GM23248 (cell line): ENCODE results near the gene TREX2. TPM values are rescaled to one million over a fixed set of nuclear protein-coding genes. Genes with fewer than 3 reads are reported as not detected.

Experiments used
- DNase-seq: peaks from one replicate; pipeline ENCODE4 v3.0.0-alpha.2; 2015
- H2AFZ ChIP-seq: fragments of 200-600 bp; sonication (generic); 2 replicates; pipeline ENCODE4 v1.6.1; 2016; ENCODE audit warnings: antibody characterized with exemption
- H3F3A ChIP-seq: fragments of 200-600 bp; sonication (generic); 2 replicates; pipeline ENCODE4 v1.6.1; 2016; ENCODE audit warnings: mild to moderate bottlenecking, antibody characterized with exemption, mixed run types; ENCODE audit not compliant: insufficient read depth
- H3K27ac ChIP-seq: fragments of 200-600 bp; sonication (generic); 2 replicates; pipeline ENCODE4 v1.5.1; 2016; ENCODE audit warnings: mild to moderate bottlenecking
- H3K27me3 ChIP-seq: fragments of 200-600 bp; sonication (generic); replicated peaks from 2 replicates; pipeline ENCODE4 v1.6.1; 2016; ENCODE audit warnings: mild to moderate bottlenecking; ENCODE audit not compliant: insufficient read depth
- H3K36me3 ChIP-seq: fragments of 200-600 bp; sonication (generic); 2 replicates; pipeline ENCODE4 v1.6.1; 2016; ENCODE audit warnings: low read depth, mild to moderate bottlenecking
- H3K4me1 ChIP-seq: fragments of 200-600 bp; sonication (generic); 2 replicates; pipeline ENCODE4 v1.6.1; 2016; ENCODE audit warnings: mild to moderate bottlenecking; ENCODE audit not compliant: insufficient read depth
- H3K4me2 ChIP-seq: fragments of 200-600 bp; sonication (generic); one replicate; pipeline ENCODE4 v1.6.1; 2016; ENCODE audit warnings: mild to moderate bottlenecking; ENCODE audit not compliant: unreplicated experiment
- H3K4me3 ChIP-seq: fragments of 200-600 bp; sonication (generic); 2 replicates; pipeline ENCODE4 v1.5.1; 2016; ENCODE audit warnings: mild to moderate bottlenecking
- H3K79me2 ChIP-seq: fragments of 200-600 bp; sonication (generic); 2 replicates; pipeline ENCODE4 v1.6.1; 2016; ENCODE audit warnings: mild to moderate bottlenecking; ENCODE audit not compliant: insufficient read depth
- H3K9ac ChIP-seq: fragments of 200-600 bp; sonication (generic); 2 replicates; pipeline ENCODE4 v1.6.1; 2016; ENCODE audit warnings: mild to moderate bottlenecking
- H3K9me2 ChIP-seq: fragments of 200-600 bp; sonication (generic); 2 replicates; pipeline ENCODE4 v1.6.1; 2016; ENCODE audit warnings: mixed run types, mild to moderate bottlenecking, moderate library complexity; ENCODE audit not compliant: insufficient read depth
- H3K9me3 ChIP-seq: fragments of 200-600 bp; sonication (generic); one replicate; pipeline ENCODE4 v1.6.1; 2017; ENCODE audit warnings: low read depth
- H4K20me1 ChIP-seq: fragments of 200-600 bp; sonication (generic); 2 replicates; pipeline ENCODE4 v1.6.0; 2016; ENCODE audit not compliant: insufficient read depth
- EZH2 ChIP-seq: fragments of 200-600 bp; sonication (generic); IDR thresholded peaks from 2 replicates; pipeline ENCODE4 v1.6.1; 2018; ENCODE audit warnings: antibody characterized with exemption, mild to moderate bottlenecking; ENCODE audit not compliant: insufficient read depth, poor library complexity, severe bottlenecking
- EZH2phosphoT487 ChIP-seq: fragments of 200-600 bp; sonication (generic); IDR thresholded peaks from 2 replicates; pipeline ENCODE4 v1.6.1; 2018; ENCODE audit warnings: antibody characterized with exemption, moderate library complexity, mild to moderate bottlenecking, low read depth; ENCODE audit not compliant: insufficient read depth
- WGBS, 2 experiments: methylation state at CpG; one replicate each; pipeline ENCODE4 v1.1.6; 2015 to 2017; ENCODE audit warnings: low lambda C conversion rate in 2 of 2, low coverage in 1 of 2; ENCODE audit errors: missing lambda C conversion rate in 2 of 2; 5-methylcytosine and 5-hydroxymethylcytosine counted together
- in situ Hi-C: fragments of 300-500 bp; cut with MboI; formaldehyde crosslinking; loops from 2 replicates; pipeline ENCODE4 v1.15.0; 2020
- polyA plus RNA-seq: library from polyadenylated mRNA; unstranded; fragments of >200 nt; fragmentation: Nextera tagmentation; extraction: Ambion mirVana; gene quantifications from 2 replicates; pipeline ENCODE4 v1.2.1, GENCODE V29; 2016
- total RNA-seq: library from RNA; depleted of rRNA; stranded (reverse); fragments of >200 nt; shearing (Covaris generic); gene quantifications from 2 replicates; pipeline ENCODE4 v1.2.3, GENCODE V29; 2014

Gene TREX2
- total and polyA plus RNA-seq, 2 experiments from 2014 or later, result 0.24 to 0.76 TPM

GRCh38 chrX:153457136-153457825, 11.4 kb upstream of the TREX2 start:
- H3K27me3 ChIP-seq, result no peaks in the 10 kb centered on the region
- no peaks in the 10 kb centered on the region for H3K9me3 ChIP-seq
- no peak overlapping the region for H3K9ac ChIP-seq
- H3K4me2 ChIP-seq, result no peak overlapping the region
- no peak overlapping the region for H3K4me3 ChIP-seq
- no peak overlapping the region for H2AFZ ChIP-seq
- H3K27ac ChIP-seq, result no peak overlapping the region
- peaks cover 7% of the 10 kb centered on the region for H3K4me1 ChIP-seq
- H3K79me2 ChIP-seq, result no peaks in the 10 kb centered on the region
- WGBS, 2 experiments, result 86 to 91% methylated on average over 9 to 14 of the region's 18 CpGs
- no peaks in the 10 kb centered on the region for H3F3A ChIP-seq
- no peaks in the 10 kb centered on the region for H3K9me2 ChIP-seq
- DNase-seq, result no peak
- no peaks in the 10 kb centered on the region for H4K20me1 ChIP-seq
- in situ Hi-C loops, result no loop called here
- H3K36me3 ChIP-seq, result no peaks in the 10 kb centered on the region
- TF ChIP-seq EZH2phosphoT487, result no peak
- TF ChIP-seq EZH2, result no peak

GRCh38 chrX:153456704-153457103, 10.8 kb upstream of the TREX2 start:
- TF ChIP-seq EZH2 (no peak), EZH2phosphoT487 (no peak)
- Histone ChIP-seq H3K9me3 (no peaks in the 10 kb centered on the region), H3K27ac (no peak overlapping the region), H2AFZ (no peak overlapping the region), H3F3A (no peaks in the 10 kb centered on the region), H3K27me3 (no peaks in the 10 kb centered on the region), H3K4me1 (peaks cover 7% of the 10 kb centered on the region), H3K9ac (no peak overlapping the region), H3K4me2 (no peak overlapping the region), H4K20me1 (no peaks in the 10 kb centered on the region), H3K4me3 (no peak overlapping the region), H3K79me2 (no peaks in the 10 kb centered on the region), H3K9me2 (no peaks in the 10 kb centered on the region), H3K36me3 (no peaks in the 10 kb centered on the region)
- no peak for DNase-seq
- in situ Hi-C loops, result no loop called here
- 98 to 100% methylated on average over 7 of the region's 9 CpGs for WGBS, 2 experiments

- WGBS, 2 experiments, result 87 to 93% methylated on average over 6 to 9 of the region's 12 CpGs
- Histone ChIP-seq H3K4me2 (no peak overlapping the region), H3K27ac (no peak overlapping the region), H3K79me2 (no peaks in the 10 kb centered on the region), H3K4me3 (no peak overlapping the region), H3K9me3 (no peaks in the 10 kb centered on the region), H3F3A (no peaks in the 10 kb centered on the region), H3K9ac (no peak overlapping the region), H3K36me3 (no peaks in the 10 kb centered on the region), H4K20me1 (no peaks in the 10 kb centered on the region), H2AFZ (no peak overlapping the region), H3K9me2 (no peaks in the 10 kb centered on the region), H3K27me3 (no peaks in the 10 kb centered on the region), H3K4me1 (peaks cover 7% of the 10 kb centered on the region)
- no peak for DNase-seq
- in situ Hi-C loops, result no loop called here
- TF ChIP-seq EZH2phosphoT487, result no peak
- TF ChIP-seq EZH2, result no peak
These were observed 10.3 kb upstream of the TREX2 start for GRCh38 chrX:153456161-153456560.

GRCh38 chrX:153455571-153455970, 9.7 kb upstream of the TREX2 start:
- Histone ChIP-seq H3K9me3 (no peaks in the 10 kb centered on the region), H3K79me2 (no peaks in the 10 kb centered on the region), H3K4me1 (peaks cover 7% of the 10 kb centered on the region), H3K36me3 (no peaks in the 10 kb centered on the region), H3K4me3 (no peak overlapping the region), H3F3A (no peaks in the 10 kb centered on the region), H3K9ac (no peak overlapping the region), H3K9me2 (no peaks in the 10 kb centered on the region), H2AFZ (no peak overlapping the region), H4K20me1 (no peaks in the 10 kb centered on the region), H3K27ac (no peak overlapping the region), H3K27me3 (no peaks in the 10 kb centered on the region), H3K4me2 (no peak overlapping the region)
- in situ Hi-C loops, result no loop called here
- DNase-seq, result no peak
- WGBS, 2 experiments, result 83% methylated on average over 12 of the region's 16 CpGs; no CpG with 5 or more reads in 1 of the 2 experiments
- no peak for TF ChIP-seq EZH2phosphoT487
- TF ChIP-seq EZH2, result no peak
